K562 (cell line): ENCODE measurements around the gene RAP1GAP2. TPM values are rescaled to one million over a fixed set of nuclear protein-coding genes. Genes with fewer than 3 reads are reported as not detected.
A peak's percentile ranks its signal among the peaks of the same experiment; 100 is the strongest.

Experiments used
- C11orf30 ChIP-seq: fragments of 450-650 bp; IDR thresholded peaks from 2 replicates; pipeline ENCODE4 v1.6.1; 2016; ENCODE audit warnings: low read depth, mild to moderate bottlenecking
- CHD2 ChIP-seq: IDR thresholded peaks from 2 replicates; pipeline ENCODE4 v1.6.1; 2011; ENCODE audit warnings: low read depth, low read length
- CSDE1 ChIP-seq, 2 experiments: fragments of 450-650 bp; IDR thresholded peaks; 2 replicates each; pipeline ENCODE4 v1.6.1; 2016; ENCODE audit warnings: mild to moderate bottlenecking in 1 of 2
- FOXA1 ChIP-seq: fragments of 450-650 bp; IDR thresholded peaks from 2 replicates; pipeline ENCODE4 v1.6.1; 2016; ENCODE audit warnings: mild to moderate bottlenecking, borderline replicate concordance
- POLR2H ChIP-seq: IDR thresholded peaks from 2 replicates; pipeline ENCODE4 v1.6.1; 2016; ENCODE audit warnings: missing genetic modification characterization, low read depth, mild to moderate bottlenecking, control low read depth, missing compliant biosample characterization, moderate library complexity
- polyA plus RNA-seq, 8 experiments: library from polyadenylated mRNA; depleted of rRNA in 4 of 8; stranded (reverse) in 5 of 8; unstranded in 3 of 8; fragments of >200 nt; fragmentation: Nextera tagmentation in 2 of 8; fragmentation: Illumina TruSeq in 1 of 8; extraction: Ambion mirVana in 2 of 8; extraction: Trizol in 1 of 8; gene quantifications; 2 replicates each; pipeline versions ENCODE4 v1.2.1 to v1.2.3, GENCODE V29; 2011 to 2014; ENCODE audit warnings: inconsistent platforms in 1 of 8, missing spikeins in 1 of 8
- total RNA-seq, 7 experiments: library from RNA; depleted of rRNA in 6 of 7; stranded (reverse); fragments of >200 nt in 6 of 7; fragmentation: Illumina TruSeq in 2 of 7; extraction: Trizol in 2 of 7; gene quantifications; 2 replicates each; pipeline versions ENCODE4 v1.2.1 to v1.2.3, GENCODE V29; 2011 to 2021; ENCODE audit warnings: low replicate concordance in 1 of 7
- TF ChIP-seq, protein P1 (sequence below): sonication (generic); formaldehyde crosslinking; IDR thresholded peaks from 2 replicates; pipeline ENCODE4 v1.8.0; 2023; ENCODE audit warnings: missing genetic modification reagents, mild to moderate bottlenecking, borderline replicate concordance
- TF ChIP-seq, protein P2 (sequence below): fragments of 200-800 bp; sonication (Bioruptor generic); IDR thresholded peaks from 2 replicates; pipeline ENCODE4 v1.6.1; 2017; ENCODE audit warnings: missing genetic modification characterization, missing compliant biosample characterization
- TF ChIP-seq, protein P3 (sequence below): fragments of 250-450 bp; sonication (Bioruptor Pico); IDR thresholded peaks from 2 replicates; pipeline ENCODE4 v1.4.0; 2020; ENCODE audit warnings: mild to moderate bottlenecking, moderate library complexity
- TF ChIP-seq, protein P4 (sequence below): fragments of 250-450 bp; sonication (Bioruptor Pico); IDR thresholded peaks from 2 replicates; pipeline ENCODE4 v1.4.0; 2020; ENCODE audit warnings: mild to moderate bottlenecking, moderate library complexity, borderline replicate concordance
- TF ChIP-seq, protein P5 (sequence below): fragments of 200-400 bp; formaldehyde crosslinking; IDR thresholded peaks from 2 replicates; pipeline ENCODE4 v1.6.1; 2017; ENCODE audit warnings: mild to moderate bottlenecking, low read depth, low read length, moderate library complexity

The RAP1GAP2 gene
- total and polyA plus RNA-seq, 9 of the 15 experiments (the other 6 are each of a cell fraction or from before 2014, with no cell fraction given): 0.01 to 1.3 (median 0.42) TPM; not detected in 1

DNA sequence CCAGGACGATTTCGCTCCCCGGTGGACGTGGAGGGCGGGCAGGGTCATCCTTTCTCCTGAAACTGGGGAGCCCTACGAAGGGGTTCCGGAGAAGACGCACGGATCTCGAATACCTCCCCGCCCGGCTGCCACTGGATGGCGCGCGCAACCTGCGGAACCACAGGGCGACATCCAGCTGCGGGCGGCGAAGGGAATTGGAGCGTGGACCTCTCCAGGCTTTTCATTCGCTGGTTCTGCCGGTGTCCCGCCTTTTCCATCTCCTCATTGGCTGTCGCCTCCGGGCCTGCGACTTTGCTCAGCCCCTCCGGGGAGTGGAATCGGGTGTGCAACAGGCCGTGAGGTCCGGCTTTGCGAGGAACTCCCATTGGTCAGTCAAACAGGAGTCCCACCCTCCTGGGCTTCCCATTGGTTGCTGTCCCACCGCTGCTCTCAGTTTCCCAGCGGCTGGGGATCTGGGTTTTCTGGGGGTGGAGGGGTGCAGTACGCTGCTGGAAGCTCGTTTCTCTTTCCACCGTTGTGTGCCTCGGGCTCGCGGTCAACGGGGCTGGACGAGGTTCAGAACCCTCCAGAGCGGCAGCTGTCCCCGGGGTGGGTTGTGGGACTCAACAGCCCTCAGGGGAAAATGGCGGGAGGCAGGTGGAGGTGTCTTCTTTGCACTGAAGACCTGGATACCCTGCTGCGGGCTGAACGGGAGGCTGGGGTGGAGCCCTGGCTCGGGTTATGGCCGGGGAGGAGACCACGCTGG, 252.7 kb downstream of the RAP1GAP2 start (continued):
- TF ChIP-seq, protein P1, sequence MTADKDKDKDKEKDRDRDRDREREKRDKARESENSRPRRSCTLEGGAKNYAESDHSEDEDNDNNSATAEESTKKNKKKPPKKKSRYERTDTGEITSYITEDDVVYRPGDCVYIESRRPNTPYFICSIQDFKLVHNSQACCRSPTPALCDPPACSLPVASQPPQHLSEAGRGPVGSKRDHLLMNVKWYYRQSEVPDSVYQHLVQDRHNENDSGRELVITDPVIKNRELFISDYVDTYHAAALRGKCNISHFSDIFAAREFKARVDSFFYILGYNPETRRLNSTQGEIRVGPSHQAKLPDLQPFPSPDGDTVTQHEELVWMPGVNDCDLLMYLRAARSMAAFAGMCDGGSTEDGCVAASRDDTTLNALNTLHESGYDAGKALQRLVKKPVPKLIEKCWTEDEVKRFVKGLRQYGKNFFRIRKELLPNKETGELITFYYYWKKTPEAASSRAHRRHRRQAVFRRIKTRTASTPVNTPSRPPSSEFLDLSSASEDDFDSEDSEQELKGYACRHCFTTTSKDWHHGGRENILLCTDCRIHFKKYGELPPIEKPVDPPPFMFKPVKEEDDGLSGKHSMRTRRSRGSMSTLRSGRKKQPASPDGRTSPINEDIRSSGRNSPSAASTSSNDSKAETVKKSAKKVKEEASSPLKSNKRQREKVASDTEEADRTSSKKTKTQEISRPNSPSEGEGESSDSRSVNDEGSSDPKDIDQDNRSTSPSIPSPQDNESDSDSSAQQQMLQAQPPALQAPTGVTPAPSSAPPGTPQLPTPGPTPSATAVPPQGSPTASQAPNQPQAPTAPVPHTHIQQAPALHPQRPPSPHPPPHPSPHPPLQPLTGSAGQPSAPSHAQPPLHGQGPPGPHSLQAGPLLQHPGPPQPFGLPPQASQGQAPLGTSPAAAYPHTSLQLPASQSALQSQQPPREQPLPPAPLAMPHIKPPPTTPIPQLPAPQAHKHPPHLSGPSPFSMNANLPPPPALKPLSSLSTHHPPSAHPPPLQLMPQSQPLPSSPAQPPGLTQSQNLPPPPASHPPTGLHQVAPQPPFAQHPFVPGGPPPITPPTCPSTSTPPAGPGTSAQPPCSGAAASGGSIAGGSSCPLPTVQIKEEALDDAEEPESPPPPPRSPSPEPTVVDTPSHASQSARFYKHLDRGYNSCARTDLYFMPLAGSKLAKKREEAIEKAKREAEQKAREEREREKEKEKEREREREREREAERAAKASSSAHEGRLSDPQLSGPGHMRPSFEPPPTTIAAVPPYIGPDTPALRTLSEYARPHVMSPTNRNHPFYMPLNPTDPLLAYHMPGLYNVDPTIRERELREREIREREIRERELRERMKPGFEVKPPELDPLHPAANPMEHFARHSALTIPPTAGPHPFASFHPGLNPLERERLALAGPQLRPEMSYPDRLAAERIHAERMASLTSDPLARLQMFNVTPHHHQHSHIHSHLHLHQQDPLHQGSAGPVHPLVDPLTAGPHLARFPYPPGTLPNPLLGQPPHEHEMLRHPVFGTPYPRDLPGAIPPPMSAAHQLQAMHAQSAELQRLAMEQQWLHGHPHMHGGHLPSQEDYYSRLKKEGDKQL (CRISPR knock-in tag): no peak
- TF ChIP-seq, protein P2, sequence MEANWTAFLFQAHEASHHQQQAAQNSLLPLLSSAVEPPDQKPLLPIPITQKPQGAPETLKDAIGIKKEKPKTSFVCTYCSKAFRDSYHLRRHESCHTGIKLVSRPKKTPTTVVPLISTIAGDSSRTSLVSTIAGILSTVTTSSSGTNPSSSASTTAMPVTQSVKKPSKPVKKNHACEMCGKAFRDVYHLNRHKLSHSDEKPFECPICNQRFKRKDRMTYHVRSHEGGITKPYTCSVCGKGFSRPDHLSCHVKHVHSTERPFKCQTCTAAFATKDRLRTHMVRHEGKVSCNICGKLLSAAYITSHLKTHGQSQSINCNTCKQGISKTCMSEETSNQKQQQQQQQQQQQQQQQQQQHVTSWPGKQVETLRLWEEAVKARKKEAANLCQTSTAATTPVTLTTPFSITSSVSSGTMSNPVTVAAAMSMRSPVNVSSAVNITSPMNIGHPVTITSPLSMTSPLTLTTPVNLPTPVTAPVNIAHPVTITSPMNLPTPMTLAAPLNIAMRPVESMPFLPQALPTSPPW (CRISPR knock-in tag): no peak
- TF ChIP-seq POLR2H (tag) (no peak), CHD2 (peak; percentile 23; the same call in 1 of the 2 replicates), FOXA1 (no peak), C11orf30 (no peak), CSDE1 (IDR thresholded peaks at IDR 0.05) (no peak)
- TF ChIP-seq, protein P3, sequence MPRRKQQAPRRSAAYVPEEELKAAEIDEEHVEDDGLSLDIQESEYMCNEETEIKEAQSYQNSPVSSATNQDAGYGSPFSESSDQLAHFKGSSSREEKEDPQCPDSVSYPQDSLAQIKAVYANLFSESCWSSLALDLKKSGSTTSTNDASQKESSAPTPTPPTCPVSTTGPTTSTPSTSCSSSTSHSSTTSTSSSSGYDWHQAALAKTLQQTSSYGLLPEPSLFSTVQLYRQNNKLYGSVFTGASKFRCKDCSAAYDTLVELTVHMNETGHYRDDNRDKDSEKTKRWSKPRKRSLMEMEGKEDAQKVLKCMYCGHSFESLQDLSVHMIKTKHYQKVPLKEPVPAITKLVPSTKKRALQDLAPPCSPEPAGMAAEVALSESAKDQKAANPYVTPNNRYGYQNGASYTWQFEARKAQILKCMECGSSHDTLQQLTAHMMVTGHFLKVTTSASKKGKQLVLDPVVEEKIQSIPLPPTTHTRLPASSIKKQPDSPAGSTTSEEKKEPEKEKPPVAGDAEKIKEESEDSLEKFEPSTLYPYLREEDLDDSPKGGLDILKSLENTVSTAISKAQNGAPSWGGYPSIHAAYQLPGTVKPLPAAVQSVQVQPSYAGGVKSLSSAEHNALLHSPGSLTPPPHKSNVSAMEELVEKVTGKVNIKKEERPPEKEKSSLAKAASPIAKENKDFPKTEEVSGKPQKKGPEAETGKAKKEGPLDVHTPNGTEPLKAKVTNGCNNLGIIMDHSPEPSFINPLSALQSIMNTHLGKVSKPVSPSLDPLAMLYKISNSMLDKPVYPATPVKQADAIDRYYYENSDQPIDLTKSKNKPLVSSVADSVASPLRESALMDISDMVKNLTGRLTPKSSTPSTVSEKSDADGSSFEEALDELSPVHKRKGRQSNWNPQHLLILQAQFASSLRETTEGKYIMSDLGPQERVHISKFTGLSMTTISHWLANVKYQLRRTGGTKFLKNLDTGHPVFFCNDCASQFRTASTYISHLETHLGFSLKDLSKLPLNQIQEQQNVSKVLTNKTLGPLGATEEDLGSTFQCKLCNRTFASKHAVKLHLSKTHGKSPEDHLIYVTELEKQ (CRISPR knock-in tag): no peak
- TF ChIP-seq, protein P4, sequence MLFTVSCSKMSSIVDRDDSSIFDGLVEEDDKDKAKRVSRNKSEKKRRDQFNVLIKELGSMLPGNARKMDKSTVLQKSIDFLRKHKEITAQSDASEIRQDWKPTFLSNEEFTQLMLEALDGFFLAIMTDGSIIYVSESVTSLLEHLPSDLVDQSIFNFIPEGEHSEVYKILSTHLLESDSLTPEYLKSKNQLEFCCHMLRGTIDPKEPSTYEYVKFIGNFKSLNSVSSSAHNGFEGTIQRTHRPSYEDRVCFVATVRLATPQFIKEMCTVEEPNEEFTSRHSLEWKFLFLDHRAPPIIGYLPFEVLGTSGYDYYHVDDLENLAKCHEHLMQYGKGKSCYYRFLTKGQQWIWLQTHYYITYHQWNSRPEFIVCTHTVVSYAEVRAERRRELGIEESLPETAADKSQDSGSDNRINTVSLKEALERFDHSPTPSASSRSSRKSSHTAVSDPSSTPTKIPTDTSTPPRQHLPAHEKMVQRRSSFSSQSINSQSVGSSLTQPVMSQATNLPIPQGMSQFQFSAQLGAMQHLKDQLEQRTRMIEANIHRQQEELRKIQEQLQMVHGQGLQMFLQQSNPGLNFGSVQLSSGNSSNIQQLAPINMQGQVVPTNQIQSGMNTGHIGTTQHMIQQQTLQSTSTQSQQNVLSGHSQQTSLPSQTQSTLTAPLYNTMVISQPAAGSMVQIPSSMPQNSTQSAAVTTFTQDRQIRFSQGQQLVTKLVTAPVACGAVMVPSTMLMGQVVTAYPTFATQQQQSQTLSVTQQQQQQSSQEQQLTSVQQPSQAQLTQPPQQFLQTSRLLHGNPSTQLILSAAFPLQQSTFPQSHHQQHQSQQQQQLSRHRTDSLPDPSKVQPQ (CRISPR knock-in tag): no peak
- TF ChIP-seq, protein P5, sequence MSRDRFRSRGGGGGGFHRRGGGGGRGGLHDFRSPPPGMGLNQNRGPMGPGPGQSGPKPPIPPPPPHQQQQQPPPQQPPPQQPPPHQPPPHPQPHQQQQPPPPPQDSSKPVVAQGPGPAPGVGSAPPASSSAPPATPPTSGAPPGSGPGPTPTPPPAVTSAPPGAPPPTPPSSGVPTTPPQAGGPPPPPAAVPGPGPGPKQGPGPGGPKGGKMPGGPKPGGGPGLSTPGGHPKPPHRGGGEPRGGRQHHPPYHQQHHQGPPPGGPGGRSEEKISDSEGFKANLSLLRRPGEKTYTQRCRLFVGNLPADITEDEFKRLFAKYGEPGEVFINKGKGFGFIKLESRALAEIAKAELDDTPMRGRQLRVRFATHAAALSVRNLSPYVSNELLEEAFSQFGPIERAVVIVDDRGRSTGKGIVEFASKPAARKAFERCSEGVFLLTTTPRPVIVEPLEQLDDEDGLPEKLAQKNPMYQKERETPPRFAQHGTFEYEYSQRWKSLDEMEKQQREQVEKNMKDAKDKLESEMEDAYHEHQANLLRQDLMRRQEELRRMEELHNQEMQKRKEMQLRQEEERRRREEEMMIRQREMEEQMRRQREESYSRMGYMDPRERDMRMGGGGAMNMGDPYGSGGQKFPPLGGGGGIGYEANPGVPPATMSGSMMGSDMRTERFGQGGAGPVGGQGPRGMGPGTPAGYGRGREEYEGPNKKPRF: no peak
